ENCODE results near the gene RPS6KA4. TPM values are rescaled to one million over a fixed set of nuclear protein-coding genes. Genes with fewer than 3 reads are reported as not detected.

RPS6KA4 gene
- total RNA-seq, 1 donor = 35.8 TPM

DNA sequence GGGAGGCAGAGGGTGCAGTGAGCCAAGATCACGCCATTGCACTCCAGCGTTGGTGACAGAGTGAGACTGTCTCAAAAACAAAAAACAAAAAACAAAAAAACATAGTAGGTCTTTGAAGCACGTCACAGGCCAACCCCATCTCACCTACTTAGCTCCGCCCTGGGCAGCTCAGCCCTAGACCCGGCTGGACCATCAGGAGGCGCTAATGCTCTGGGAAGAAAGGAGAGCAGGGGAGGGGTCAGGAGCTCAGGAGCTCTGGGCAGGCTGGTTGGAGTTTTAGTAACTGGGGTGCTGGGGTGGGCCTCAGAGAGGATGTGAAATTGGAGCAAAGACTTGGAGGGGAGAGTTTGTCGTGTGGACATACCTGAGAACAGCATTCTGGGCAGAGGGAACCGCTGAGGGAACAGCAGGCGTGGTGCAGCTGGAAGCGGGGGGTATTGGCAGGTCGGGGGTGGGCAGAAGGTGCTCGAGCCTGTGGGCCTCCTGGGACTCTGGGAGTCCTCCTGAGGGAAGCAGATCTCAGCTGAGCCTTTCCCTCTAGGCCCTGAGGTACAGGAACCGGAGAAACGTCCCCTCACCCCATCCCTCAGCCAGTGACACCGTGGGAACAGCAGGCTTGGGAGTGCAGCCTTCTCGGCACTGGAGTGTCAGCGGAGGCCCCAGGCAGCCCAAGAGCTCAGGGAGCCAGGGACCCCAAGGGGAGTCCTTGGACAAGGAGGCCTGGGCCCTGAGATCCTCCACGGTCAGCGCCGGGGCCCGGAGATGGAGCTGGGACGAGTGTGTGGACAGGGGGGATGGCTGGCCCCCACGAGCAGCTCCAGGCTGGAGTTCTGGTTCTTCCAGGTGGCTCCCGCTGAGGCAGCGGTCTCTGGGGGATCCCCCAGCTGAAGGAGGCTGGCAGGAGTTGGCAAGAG lies 2.2 kb upstream of the RPS6KA4 start:
- DNase-seq (ENCODE audit: low read depth) = peak; percentile 43
- H3K4me3 ChIP-seq (ENCODE audit: low read depth, low read length) = no peak overlapping the region
- peak; percentile 52 for TF ChIP-seq CTCF (IDR thresholded peaks at IDR 0.05; ENCODE audit: insufficient read depth, low read depth, low read length)

DNA sequence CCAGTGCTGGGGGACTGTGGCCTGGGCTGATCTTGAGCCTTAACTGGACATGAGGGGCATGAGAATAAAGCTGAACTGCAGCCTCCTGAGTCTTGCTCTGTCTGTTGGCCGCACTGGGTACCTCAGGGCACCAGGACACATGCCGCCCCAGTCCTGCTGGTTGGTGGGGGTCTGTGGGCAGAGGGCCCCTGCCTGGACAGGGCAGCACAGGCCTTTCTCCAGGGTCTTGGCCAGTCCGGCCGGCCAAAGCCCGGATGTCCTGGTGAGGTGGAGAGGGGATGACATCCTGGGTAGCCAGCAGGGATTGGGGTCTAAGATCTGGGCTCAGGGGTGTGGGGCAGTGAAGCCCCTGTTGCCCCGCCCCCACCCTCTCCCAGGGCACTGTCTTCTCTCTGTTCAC lies 1.5 kb upstream of the RPS6KA4 start:
- no peak overlapping the region for H3K4me3 ChIP-seq (ENCODE audit: low read depth, low read length)
- no peak for DNase-seq (ENCODE audit: low read depth)
- no peak for TF ChIP-seq CTCF (IDR thresholded peaks at IDR 0.05; ENCODE audit: insufficient read depth, low read depth, low read length)

- DNase-seq (ENCODE audit: low read depth) = no peak
- no peak for TF ChIP-seq CTCF (IDR thresholded peaks at IDR 0.05; ENCODE audit: insufficient read depth, low read depth, low read length)
- peak overlapping the region; percentile 91 for H3K4me3 ChIP-seq (ENCODE audit: low read depth, low read length)
Observed at GRCh38 chr11:64357904-64358535, 942 bp upstream of the RPS6KA4 start.

DNA sequence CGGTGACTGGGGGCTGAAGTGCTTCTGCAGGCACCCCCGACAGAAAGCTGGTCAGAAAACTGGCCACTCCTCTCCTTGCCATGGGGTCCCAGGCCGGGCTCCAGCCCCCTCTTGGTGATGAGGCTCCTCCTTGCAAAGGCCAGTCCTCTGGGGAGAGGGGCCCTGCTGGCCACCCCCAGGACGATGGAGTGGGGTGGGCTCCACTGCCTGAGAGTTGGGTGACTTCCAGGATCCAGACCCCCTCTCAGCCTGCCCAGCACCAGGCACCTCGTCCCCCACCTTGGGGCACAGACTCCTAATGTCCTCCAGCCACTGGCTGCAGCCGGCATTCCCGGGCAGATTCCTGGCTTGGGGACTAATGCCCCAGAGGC lies 441 bp upstream of the RPS6KA4 start:
- peak overlapping the region; percentile 91 for H3K4me3 ChIP-seq (ENCODE audit: low read depth, low read length)
- no peak for TF ChIP-seq CTCF (IDR thresholded peaks at IDR 0.05; ENCODE audit: insufficient read depth, low read depth, low read length)
- no peak for DNase-seq (ENCODE audit: low read depth)

GRCh38 chr11:64359712-64360445 lies 917 bp downstream of the RPS6KA4 start:
- TF ChIP-seq CTCF (IDR thresholded peaks at IDR 0.05; ENCODE audit: insufficient read depth, low read depth, low read length) = no peak

DNA sequence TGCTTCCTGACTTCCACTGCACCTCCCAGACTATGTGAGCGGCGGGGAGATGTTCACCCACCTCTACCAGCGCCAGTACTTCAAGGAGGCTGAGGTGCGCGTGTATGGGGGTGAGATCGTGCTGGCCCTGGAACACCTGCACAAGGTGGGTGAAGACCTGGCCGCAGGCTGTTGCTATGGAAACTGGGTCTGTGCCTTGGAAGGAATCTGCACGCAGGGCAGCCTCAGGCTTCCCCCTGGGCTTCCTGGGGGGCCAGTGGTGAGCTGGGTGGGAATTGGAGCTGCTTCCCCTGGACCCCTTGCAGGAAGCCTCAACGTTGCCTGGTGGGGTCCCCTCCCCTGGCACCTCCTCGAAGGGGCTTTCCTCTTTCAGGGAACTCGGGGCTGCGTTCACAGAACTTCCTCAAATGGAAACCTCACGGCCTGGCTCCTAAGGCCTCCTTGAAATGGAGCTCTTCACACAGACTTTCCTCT lies 1.5 kb downstream of the RPS6KA4 start:
- DNase-seq (ENCODE audit: low read depth) = no peak
- no peak overlapping the region for H3K4me3 ChIP-seq (ENCODE audit: low read depth, low read length)
- TF ChIP-seq CTCF (IDR thresholded peaks at IDR 0.05; ENCODE audit: insufficient read depth, low read depth, low read length) = no peak

More at GRCh38 chr11:64359712-64360445, 917 bp downstream of the RPS6KA4 start:
- peak overlapping the region; percentile 91 for H3K4me3 ChIP-seq (ENCODE audit: low read depth, low read length)
- no peak for DNase-seq (ENCODE audit: low read depth)
